Activated naive CD8-positive, alpha-beta T cell treated with anti-CD3 and anti-CD28 coated beads, Interleukin-2, amount 50 U/mL, for 24 hours (primary cell): ENCODE measurements around the gene ADRA2C.

Experiments
- ATAC-seq: fragments of 150-1000 bp; cut with Tn5 transposase; one replicate; pipeline ENCODE4 v1.10.0; 2021
- DNase-seq: peaks from one replicate; pipeline ENCODE4 v3.0.0; 2021
- H3K27ac Mint-ChIP-seq: one replicate; pipeline ENCODE4 v1.8.0; 2021; ENCODE audit warnings: mild to moderate bottlenecking, mixed read lengths
- H3K27me3 Mint-ChIP-seq: one replicate; pipeline ENCODE4 v1.8.0; 2021; ENCODE audit warnings: mixed read lengths
- H3K36me3 Mint-ChIP-seq: one replicate; pipeline ENCODE4 v1.8.0; 2021; ENCODE audit warnings: low read depth, mixed read lengths
- H3K4me1 Mint-ChIP-seq: one replicate; pipeline ENCODE4 v1.8.0; 2021; ENCODE audit warnings: mixed read lengths
- H3K4me3 Mint-ChIP-seq: one replicate; pipeline ENCODE4 v1.8.0; 2021; ENCODE audit warnings: mild to moderate bottlenecking, moderate library complexity, mixed read lengths
- H3K9me3 Mint-ChIP-seq: one replicate; pipeline ENCODE4 v1.8.0; 2021; ENCODE audit warnings: mixed read lengths

Gene ADRA2C

GRCh38 chr4:3775005-3775404 lies 8.8 kb downstream of the ADRA2C start:
- Mint-ChIP-seq H3K36me3 (no peaks in the 10 kb centered on the region), H3K27ac (no peak overlapping the region), H3K4me1 (no peaks in the 10 kb centered on the region), H3K9me3 (no peaks in the 10 kb centered on the region), H3K4me3 (no peak overlapping the region), H3K27me3 (peaks cover 2% of the 10 kb centered on the region)
- ATAC-seq (no peak), DNase-seq (no peak)

- ATAC-seq = no peak
- H3K27me3 Mint-ChIP-seq = no peaks in the 10 kb centered on the region
- no peaks in the 10 kb centered on the region for H3K36me3 Mint-ChIP-seq
Measured at GRCh38 chr4:3775576-3775975, 9.4 kb downstream of the ADRA2C start.

GRCh38 chr4:3776166-3777032 lies 10.2 kb downstream of the ADRA2C start:
- Mint-ChIP-seq H3K9me3 (no peaks in the 10 kb centered on the region), H3K27ac (no peak overlapping the region), H3K4me3 (no peak overlapping the region), H3K27me3 (no peaks in the 10 kb centered on the region), H3K4me1 (no peaks in the 10 kb centered on the region), H3K36me3 (no peaks in the 10 kb centered on the region)
- no peak for ATAC-seq
- no peak for DNase-seq

More at GRCh38 chr4:3775576-3775975, 9.4 kb downstream of the ADRA2C start:
- no peak for DNase-seq
- no peak overlapping the region for H3K27ac Mint-ChIP-seq
- H3K4me3 Mint-ChIP-seq = no peak overlapping the region
- H3K4me1 Mint-ChIP-seq = no peaks in the 10 kb centered on the region
- no peaks in the 10 kb centered on the region for H3K9me3 Mint-ChIP-seq

- no peak overlapping the region for H3K27ac Mint-ChIP-seq
- no peak for ATAC-seq
- DNase-seq = no peak
- H3K4me1 Mint-ChIP-seq = no peaks in the 10 kb centered on the region
- no peaks in the 10 kb centered on the region for H3K27me3 Mint-ChIP-seq
- H3K4me3 Mint-ChIP-seq = no peak overlapping the region
- no peaks in the 10 kb centered on the region for H3K9me3 Mint-ChIP-seq
- H3K36me3 Mint-ChIP-seq = no peaks in the 10 kb centered on the region
Measured at GRCh38 chr4:3777033-3777390, 10.8 kb downstream of the ADRA2C start.

- H3K27me3 Mint-ChIP-seq = no peaks in the 10 kb centered on the region
- H3K9me3 Mint-ChIP-seq = no peaks in the 10 kb centered on the region
- ATAC-seq (no peak), DNase-seq (no peak)
- no peaks in the 10 kb centered on the region for H3K4me1 Mint-ChIP-seq
- no peak overlapping the region for H3K4me3 Mint-ChIP-seq
- no peak overlapping the region for H3K27ac Mint-ChIP-seq
- no peaks in the 10 kb centered on the region for H3K36me3 Mint-ChIP-seq
Measured at GRCh38 chr4:3777669-3778068, 11.5 kb downstream of the ADRA2C start.

GRCh38 chr4:3779509-3779908 lies 13.3 kb downstream of the ADRA2C start:
- H3K27ac Mint-ChIP-seq = no peak overlapping the region
- H3K4me1 Mint-ChIP-seq = no peaks in the 10 kb centered on the region
- ATAC-seq (no peak), DNase-seq (no peak)
- no peaks in the 10 kb centered on the region for H3K27me3 Mint-ChIP-seq
- no peaks in the 10 kb centered on the region for H3K36me3 Mint-ChIP-seq
- no peaks in the 10 kb centered on the region for H3K9me3 Mint-ChIP-seq
- no peak overlapping the region for H3K4me3 Mint-ChIP-seq

GRCh38 chr4:3780347-3781171 lies 14.4 kb downstream of the ADRA2C start:
- Mint-ChIP-seq H3K4me1 (no peaks in the 10 kb centered on the region), H3K36me3 (no peaks in the 10 kb centered on the region), H3K27ac (no peak overlapping the region), H3K27me3 (no peaks in the 10 kb centered on the region), H3K4me3 (no peak overlapping the region), H3K9me3 (no peaks in the 10 kb centered on the region)
- ATAC-seq (no peak), DNase-seq (no peak)

GRCh38 chr4:3781193-3781886 lies 15.2 kb downstream of the ADRA2C start:
- Mint-ChIP-seq H3K9me3 (no peaks in the 10 kb centered on the region), H3K36me3 (no peaks in the 10 kb centered on the region), H3K4me1 (no peaks in the 10 kb centered on the region), H3K27me3 (no peaks in the 10 kb centered on the region), H3K27ac (no peak overlapping the region), H3K4me3 (no peak overlapping the region)
- no peak for DNase-seq
- ATAC-seq = no peak

- Mint-ChIP-seq H3K4me3 (no peak overlapping the region), H3K36me3 (no peaks in the 10 kb centered on the region), H3K27ac (no peak overlapping the region), H3K9me3 (no peaks in the 10 kb centered on the region), H3K4me1 (no peaks in the 10 kb centered on the region), H3K27me3 (no peaks in the 10 kb centered on the region)
- ATAC-seq (no peak), DNase-seq (no peak)
Measured at GRCh38 chr4:3781997-3782930, 16.1 kb downstream of the ADRA2C start.

GRCh38 chr4:3783693-3784306 lies 17.6 kb downstream of the ADRA2C start:
- no peak overlapping the region for H3K27ac Mint-ChIP-seq
- ATAC-seq = no peak
- no peak overlapping the region for H3K4me3 Mint-ChIP-seq
- no peaks in the 10 kb centered on the region for H3K36me3 Mint-ChIP-seq
- H3K4me1 Mint-ChIP-seq = no peaks in the 10 kb centered on the region
- no peaks in the 10 kb centered on the region for H3K9me3 Mint-ChIP-seq
- DNase-seq = no peak
- H3K27me3 Mint-ChIP-seq = peaks cover 3% of the 10 kb centered on the region

- no peak overlapping the region for H3K4me3 Mint-ChIP-seq
- ATAC-seq = no peak
- no peaks in the 10 kb centered on the region for H3K36me3 Mint-ChIP-seq
- DNase-seq = no peak
- H3K27me3 Mint-ChIP-seq = peaks cover 3% of the 10 kb centered on the region
- H3K4me1 Mint-ChIP-seq = no peaks in the 10 kb centered on the region
- H3K9me3 Mint-ChIP-seq = no peaks in the 10 kb centered on the region
- no peak overlapping the region for H3K27ac Mint-ChIP-seq
Measured at GRCh38 chr4:3784454-3785291, 18.5 kb downstream of the ADRA2C start.

GRCh38 chr4:3785292-3785565 lies 19.0 kb downstream of the ADRA2C start:
- H3K9me3 Mint-ChIP-seq = no peaks in the 10 kb centered on the region
- no peaks in the 10 kb centered on the region for H3K4me1 Mint-ChIP-seq
- H3K27me3 Mint-ChIP-seq = peaks cover 3% of the 10 kb centered on the region
- ATAC-seq (no peak), DNase-seq (no peak)
- no peak overlapping the region for H3K4me3 Mint-ChIP-seq
- no peak overlapping the region for H3K27ac Mint-ChIP-seq
- no peaks in the 10 kb centered on the region for H3K36me3 Mint-ChIP-seq

GRCh38 chr4:3786196-3786869 lies 20.1 kb downstream of the ADRA2C start:
- Mint-ChIP-seq H3K36me3 (no peaks in the 10 kb centered on the region), H3K27ac (no peak overlapping the region), H3K27me3 (peaks cover 5% of the 10 kb centered on the region), H3K4me3 (no peak overlapping the region), H3K9me3 (no peaks in the 10 kb centered on the region), H3K4me1 (no peaks in the 10 kb centered on the region)
- no peak for DNase-seq
- ATAC-seq = no peak
